Tibial artery (tissue), 4 donors: Measurements from ENCODE around the gene C8A.

ENCODE experiments used
- DNase-seq, 2 donors: peaks; one replicate each; pipeline ENCODE4 v3.0.0-alpha.2; 2019
- H3K27ac ChIP-seq, 2 donors: fragments of 200-600 bp; sonication (generic) in 1 of 2; 1 replicate in 1 of 2; 2 replicates in 1 of 2; pipeline ENCODE4 v1.5.1; 2018 to 2019; ENCODE audit warnings: mild to moderate bottlenecking in 1 of 2
- H3K27me3 ChIP-seq, 2 donors: fragments of 200-600 bp; sonication (generic) in 1 of 2; one replicate each; pipeline versions ENCODE4 v1.5.1 to v1.6.0; 2016 to 2019
- H3K36me3 ChIP-seq, 3 donors: fragments of 200-600 bp; sonication (generic) in 2 of 3; one replicate each; pipeline ENCODE4 v1.5.1; 2016 to 2019; ENCODE audit warnings: mild to moderate bottlenecking in 2 of 3
- H3K4me1 ChIP-seq, 4 donors: fragments of 200-600 bp; sonication (generic) in 2 of 4; 1 replicate in 3 of 4; 2 replicates in 1 of 4; pipeline ENCODE4 v1.5.1; 2016 to 2019
- H3K4me3 ChIP-seq, 2 donors: fragments of 200-600 bp; sonication (generic) in 1 of 2; 1 replicate in 1 of 2; 2 replicates in 1 of 2; pipeline ENCODE4 v1.5.1; 2018 to 2019; ENCODE audit warnings: mild to moderate bottlenecking in 2 of 2
- H3K9me3 ChIP-seq, 3 donors: fragments of 200-600 bp; sonication (generic) in 1 of 3; one replicate each; pipeline ENCODE4 v1.5.1; 2016 to 2019
- intact Hi-C: fragments of 100-400 bp; cut with DNase I; formaldehyde crosslinking; loops from one replicate; pipeline ENCODE4 v1.15.0; 2023; ENCODE audit warnings: low total_unique reads
- TF ChIP-seq, protein P1 (sequence below), 2 experiments: fragments of 200-600 bp in 1 of 2; fragments of 450-650 bp in 1 of 2; IDR thresholded peaks; one replicate each; pipeline ENCODE4 v1.5.1; 2017 to 2019; ENCODE audit warnings: antibody characterized with exemption in 2 of 2, mild to moderate bottlenecking in 1 of 2, moderate library complexity in 1 of 2

The C8A gene

DNA sequence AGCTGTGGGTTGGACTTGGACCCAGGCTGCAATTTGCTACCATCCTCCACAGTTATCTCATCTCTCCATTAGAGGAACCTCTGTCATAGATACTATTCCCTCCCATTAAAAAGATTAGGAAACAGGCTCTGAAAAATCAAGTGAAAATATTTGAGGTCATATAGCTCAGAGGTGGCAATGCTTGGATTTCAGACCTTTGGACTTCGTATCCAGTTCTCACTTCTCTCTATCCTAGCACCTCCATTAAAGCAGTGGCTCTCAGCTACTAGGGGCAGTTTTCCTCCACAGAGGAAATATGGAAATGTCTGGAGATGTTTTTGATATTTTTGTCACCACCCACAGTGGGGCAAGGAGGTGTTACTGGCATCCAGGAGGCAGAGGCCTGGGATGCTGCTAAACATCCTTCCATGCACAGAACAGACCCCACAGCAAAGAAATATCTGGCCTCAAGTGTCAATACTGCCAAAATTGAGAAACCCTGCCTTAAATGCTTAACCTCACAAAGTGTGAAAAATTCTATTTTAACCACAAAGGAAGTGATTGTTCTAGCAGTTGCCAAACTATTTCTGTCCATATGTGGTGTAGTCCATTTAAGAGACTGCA lies 54.1 kb downstream of the C8A start:
- no peaks in the 10 kb centered on the region for H3K9me3 ChIP-seq
- TF ChIP-seq, protein P1, sequence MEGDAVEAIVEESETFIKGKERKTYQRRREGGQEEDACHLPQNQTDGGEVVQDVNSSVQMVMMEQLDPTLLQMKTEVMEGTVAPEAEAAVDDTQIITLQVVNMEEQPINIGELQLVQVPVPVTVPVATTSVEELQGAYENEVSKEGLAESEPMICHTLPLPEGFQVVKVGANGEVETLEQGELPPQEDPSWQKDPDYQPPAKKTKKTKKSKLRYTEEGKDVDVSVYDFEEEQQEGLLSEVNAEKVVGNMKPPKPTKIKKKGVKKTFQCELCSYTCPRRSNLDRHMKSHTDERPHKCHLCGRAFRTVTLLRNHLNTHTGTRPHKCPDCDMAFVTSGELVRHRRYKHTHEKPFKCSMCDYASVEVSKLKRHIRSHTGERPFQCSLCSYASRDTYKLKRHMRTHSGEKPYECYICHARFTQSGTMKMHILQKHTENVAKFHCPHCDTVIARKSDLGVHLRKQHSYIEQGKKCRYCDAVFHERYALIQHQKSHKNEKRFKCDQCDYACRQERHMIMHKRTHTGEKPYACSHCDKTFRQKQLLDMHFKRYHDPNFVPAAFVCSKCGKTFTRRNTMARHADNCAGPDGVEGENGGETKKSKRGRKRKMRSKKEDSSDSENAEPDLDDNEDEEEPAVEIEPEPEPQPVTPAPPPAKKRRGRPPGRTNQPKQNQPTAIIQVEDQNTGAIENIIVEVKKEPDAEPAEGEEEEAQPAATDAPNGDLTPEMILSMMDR (IDR thresholded peaks at IDR 0.05): no peak
- no peak for DNase-seq
- no peak overlapping the region for H3K27ac ChIP-seq
- H3K27me3 ChIP-seq: no peaks in the 10 kb centered on the region
- no peaks in the 10 kb centered on the region for H3K4me1 ChIP-seq
- H3K4me3 ChIP-seq: no peak overlapping the region
- no peaks in the 10 kb centered on the region for H3K36me3 ChIP-seq
- intact Hi-C loops: no loop called here

GRCh38 chr1:56910441-56910985 lies 55.9 kb downstream of the C8A start:
- Histone ChIP-seq H3K36me3 (no peaks in the 10 kb centered on the region), H3K4me3 (no peak overlapping the region), H3K27me3 (no peaks in the 10 kb centered on the region), H3K27ac (no peak overlapping the region), H3K9me3 (no peaks in the 10 kb centered on the region), H3K4me1 (no peaks in the 10 kb centered on the region)
- intact Hi-C loops: no loop called here
- TF ChIP-seq, protein P1 (IDR thresholded peaks at IDR 0.05): no peak
- DNase-seq: no peak

GRCh38 chr1:56911098-56911938 lies 56.7 kb downstream of the C8A start:
- no peaks in the 10 kb centered on the region for H3K4me1 ChIP-seq
- H3K36me3 ChIP-seq: no peaks in the 10 kb centered on the region
- H3K27me3 ChIP-seq: no peaks in the 10 kb centered on the region
- intact Hi-C loops: no loop called here
- no peak overlapping the region for H3K27ac ChIP-seq
- no peaks in the 10 kb centered on the region for H3K9me3 ChIP-seq
- TF ChIP-seq, protein P1 (IDR thresholded peaks at IDR 0.05): no peak
- no peak for DNase-seq
- no peak overlapping the region for H3K4me3 ChIP-seq

DNA sequence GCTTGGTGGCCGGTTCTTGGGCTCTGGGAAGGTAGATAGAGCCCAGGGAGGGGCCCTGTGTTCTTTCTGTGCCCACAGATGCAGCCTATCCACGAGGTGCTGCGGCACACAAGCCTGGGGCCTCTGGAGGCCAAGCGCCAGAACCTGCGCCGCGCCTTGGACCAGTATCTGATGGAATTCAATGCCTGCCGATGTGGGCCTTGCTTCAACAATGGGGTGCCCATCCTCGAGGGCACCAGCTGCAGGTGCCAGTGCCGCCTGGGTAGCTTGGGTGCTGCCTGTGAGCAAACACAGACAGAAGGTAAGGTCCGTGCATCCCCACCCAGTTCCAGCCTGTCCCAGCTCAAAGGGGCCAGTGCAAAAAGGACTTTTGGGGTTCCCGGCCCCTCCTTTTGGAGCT lies 57.7 kb downstream of the C8A start:
- no peaks in the 10 kb centered on the region for H3K36me3 ChIP-seq
- no peak for DNase-seq
- no peak overlapping the region for H3K27ac ChIP-seq
- no peaks in the 10 kb centered on the region for H3K4me1 ChIP-seq
- H3K4me3 ChIP-seq: no peak overlapping the region
- no peaks in the 10 kb centered on the region for H3K9me3 ChIP-seq
- intact Hi-C loops: no loop called here
- H3K27me3 ChIP-seq: no peaks in the 10 kb centered on the region
- TF ChIP-seq, protein P1 (IDR thresholded peaks at IDR 0.05): no peak

- intact Hi-C loops: no loop called here
- H3K27ac ChIP-seq: no peak overlapping the region
- TF ChIP-seq, protein P1 (IDR thresholded peaks at IDR 0.05): no peak
These were observed 61.4 kb downstream of the C8A start for GRCh38 chr1:56915960-56916359.

More at GRCh38 chr1:56915960-56916359, 61.4 kb downstream of the C8A start:
- H3K9me3 ChIP-seq: no peaks in the 10 kb centered on the region
- no peak overlapping the region for H3K4me3 ChIP-seq
- no peaks in the 10 kb centered on the region for H3K36me3 ChIP-seq
- no peak for DNase-seq
- no peaks in the 10 kb centered on the region for H3K4me1 ChIP-seq
- H3K27me3 ChIP-seq: no peaks in the 10 kb centered on the region
